Activated CD8-positive, alpha-beta memory T cell treated with anti-CD3 and anti-CD28 coated beads for 36 hours (primary cell): Measurements from ENCODE around the gene CH25H. TPM values are rescaled to one million over a fixed set of nuclear protein-coding genes. Genes with fewer than 3 reads are reported as not detected.
"Not testable (repeated sequence)": the region's sequence is repeated elsewhere in the genome, so short reads cannot be mapped to it uniquely, and the experiment has no call there.

Experiments
- CTCF ChIA-PET: fragments of 350-600 bp; sonication (Branson Sonifier 250); formaldehyde crosslinking; loops from one replicate; lab custom pipeline; 2021; ENCODE audit warnings: antibody characterized with exemption; lab: Charles Lee
- POLR2A ChIA-PET: fragments of 350-600 bp; sonication (Branson Sonifier 250); formaldehyde crosslinking; loops from one replicate; lab custom pipeline; 2021; ENCODE audit warnings: antibody characterized with exemption; lab: Charles Lee
- total RNA-seq, 2 experiments: library from RNA; stranded (reverse); gene quantifications; one replicate each; pipeline ENCODE4 v1.2.3, GENCODE V29; 2021

CH25H gene, protein sequence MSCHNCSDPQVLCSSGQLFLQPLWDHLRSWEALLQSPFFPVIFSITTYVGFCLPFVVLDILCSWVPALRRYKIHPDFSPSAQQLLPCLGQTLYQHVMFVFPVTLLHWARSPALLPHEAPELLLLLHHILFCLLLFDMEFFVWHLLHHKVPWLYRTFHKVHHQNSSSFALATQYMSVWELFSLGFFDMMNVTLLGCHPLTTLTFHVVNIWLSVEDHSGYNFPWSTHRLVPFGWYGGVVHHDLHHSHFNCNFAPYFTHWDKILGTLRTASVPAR
- total RNA-seq, result not detected

DNA sequence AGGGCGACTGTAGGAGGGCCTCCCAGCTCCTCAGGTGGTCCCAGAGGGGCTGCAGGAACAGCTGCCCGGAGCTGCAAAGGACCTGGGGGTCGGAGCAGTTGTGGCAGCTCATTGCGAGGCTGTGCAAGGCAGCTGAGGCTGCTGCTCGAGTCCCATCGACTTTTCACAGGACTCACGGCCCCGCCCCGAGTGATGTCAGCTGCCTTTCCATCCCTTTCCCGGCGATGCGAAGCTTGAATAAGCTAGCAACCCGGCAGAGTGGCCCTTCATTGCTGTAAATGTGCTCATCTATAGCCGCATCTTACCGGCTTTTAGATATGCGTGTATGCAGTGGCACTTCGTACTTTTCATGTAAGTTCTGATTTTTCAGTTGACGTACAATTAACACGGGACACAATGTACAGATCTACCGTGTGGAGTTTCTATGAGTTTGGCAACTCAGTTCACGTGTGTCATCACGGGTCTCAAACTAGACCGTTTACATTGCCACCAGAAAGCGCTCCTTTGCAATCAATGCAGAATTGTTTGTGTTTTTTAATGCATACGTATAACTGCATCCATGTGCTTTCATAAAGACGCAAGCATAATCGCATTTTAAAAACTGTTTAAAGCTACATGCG, at the start of gene CH25H:
CH25H (minus strand) TSS at position 137 of the 620 bp plus-strand sequence; CDS start at position 112, 25 bp downstream.
- ChIA-PET CTCF (interaction anchor here (0.6 to 2.7 kb wide), 6 partner anchors 11 to 300 kb away, joined by 3 to 21 read pairs (median 6); no protein-coding TSS in a partner anchor), POLR2A (no interaction called here)

DNA sequence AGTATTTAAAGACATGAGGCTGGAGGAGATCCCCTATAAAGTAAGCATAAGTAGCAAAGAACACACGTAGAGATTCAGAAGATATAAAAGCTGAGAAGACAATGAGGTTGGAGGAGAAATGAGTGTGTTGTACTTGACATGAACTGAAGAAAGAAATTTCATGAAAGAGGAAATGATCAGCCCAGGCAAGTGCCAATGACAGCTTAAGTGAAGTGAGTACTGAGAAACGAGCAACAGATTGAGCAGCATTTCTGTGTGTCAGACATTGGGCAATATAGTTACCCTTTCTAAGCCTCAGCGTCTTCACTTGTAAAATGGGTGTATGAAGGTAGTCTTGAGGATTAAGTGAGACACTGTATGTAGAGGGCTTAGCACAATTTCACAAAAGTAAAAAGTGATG, 49.2 kb upstream of the CH25H start:
- POLR2A ChIA-PET, result no interaction called here
- CTCF ChIA-PET, result no interaction called here

DNA sequence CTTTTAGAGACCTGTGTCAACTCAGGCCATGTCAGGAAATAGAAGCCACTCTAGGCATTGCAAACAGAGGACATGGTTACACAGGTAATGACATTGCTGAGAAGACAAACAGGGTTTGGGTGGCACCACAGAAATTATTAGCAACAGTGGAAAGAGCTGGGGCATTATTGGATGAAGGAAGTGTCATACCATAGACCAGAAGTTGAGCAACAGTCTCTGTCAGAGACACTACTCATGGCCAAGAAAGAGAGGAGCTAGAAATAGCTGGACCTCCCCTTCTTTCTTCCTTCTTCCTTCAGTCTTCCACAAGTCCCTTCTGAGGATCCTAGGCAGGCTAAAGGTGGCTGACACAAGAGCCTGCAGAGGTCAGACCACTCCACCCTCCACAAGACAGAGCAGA, 48.7 kb upstream of the CH25H start:
- ChIA-PET POLR2A (no interaction called here), CTCF (no interaction called here)

DNA sequence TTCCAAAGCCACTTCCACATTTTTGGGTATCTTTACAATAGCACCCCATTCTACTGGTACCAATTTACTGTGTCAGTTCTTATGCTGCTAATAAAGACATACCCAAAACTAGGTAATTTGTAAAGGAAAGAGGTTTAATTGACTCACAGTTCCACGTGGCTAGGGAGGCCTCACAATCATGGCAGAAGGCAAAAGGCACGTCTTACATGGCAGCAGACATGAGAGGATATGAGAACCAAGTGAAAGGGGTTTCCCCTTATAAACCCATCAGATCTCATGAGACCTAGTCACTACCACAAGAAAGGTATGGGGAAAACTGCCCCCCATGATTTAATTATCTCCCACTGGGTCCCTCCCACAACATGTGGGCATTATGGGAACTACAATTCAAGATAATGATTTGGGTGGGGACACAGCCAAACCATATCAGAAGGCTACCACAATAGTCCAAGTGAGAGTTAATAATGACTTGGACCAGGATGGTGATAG, 48.0 kb upstream of the CH25H start:
- CTCF ChIA-PET, POLR2A ChIA-PET: not testable (repeated sequence)

DNA sequence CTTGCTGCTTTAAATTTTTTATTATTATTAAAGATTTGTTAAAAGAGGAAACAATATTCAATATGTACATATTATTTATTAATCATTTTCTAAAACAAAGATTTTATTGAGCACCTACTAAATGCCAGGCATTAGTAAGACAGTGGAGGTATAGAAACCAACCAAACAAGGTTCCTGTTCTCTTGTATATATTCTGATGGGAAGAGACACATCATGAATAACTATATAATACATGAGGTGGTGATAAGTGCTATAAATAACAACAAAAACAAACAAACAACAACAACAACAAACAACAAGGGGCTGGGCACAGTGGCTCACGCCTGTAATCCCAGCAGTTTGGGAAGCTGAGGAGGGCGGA, 45.1 kb upstream of the CH25H start:
- CTCF ChIA-PET, result no interaction called here
- POLR2A ChIA-PET, result interaction anchor here (1.0 kb wide), 1 partner anchor 162 kb away, joined by 4 read pairs; the partner anchor contains the start of gene IFIT5

DNA sequence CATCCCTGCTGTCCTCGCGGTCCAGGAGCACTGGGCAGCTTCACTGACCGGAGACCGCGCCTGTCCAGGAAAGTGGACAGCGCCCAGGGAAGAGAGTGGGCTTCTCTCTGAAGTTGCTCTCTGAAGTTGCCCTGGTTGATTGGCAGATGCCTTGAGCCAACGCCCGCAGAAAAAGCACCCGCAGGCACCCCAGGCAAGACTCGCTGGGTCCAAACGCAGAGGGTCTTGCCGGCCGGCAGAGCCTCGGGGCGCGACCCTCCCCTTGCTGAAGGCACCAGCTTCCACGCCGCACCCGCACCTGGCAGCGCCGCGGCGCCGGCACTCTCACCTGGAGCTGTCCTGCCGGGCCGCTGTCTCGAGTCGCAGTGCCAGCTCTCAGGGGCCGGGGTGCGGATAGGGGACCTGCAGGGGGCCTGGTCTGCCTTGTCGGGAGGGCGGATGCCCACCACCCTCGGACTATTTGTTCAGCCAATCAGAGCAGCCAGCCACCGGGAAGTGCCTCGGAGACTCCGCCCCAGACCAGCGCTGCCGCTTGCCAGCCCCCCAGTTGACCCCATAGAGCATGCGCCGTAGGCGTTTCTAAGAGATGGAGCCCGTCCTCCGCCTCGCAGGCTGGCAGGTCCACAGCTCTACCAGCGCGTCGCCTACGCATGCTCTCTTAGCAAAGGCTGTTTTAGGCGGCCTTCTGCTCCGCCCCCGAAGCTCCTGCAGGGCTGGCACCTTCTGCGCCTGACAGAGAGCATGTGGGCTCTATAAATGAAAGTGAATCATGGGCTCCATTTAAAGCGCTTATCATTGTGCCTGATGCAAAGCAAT, 44.5 kb upstream of the CH25H start, which contains the start of gene LIPA:
LIPA (minus strand) TSS at position 367 of the 816 bp plus-strand sequence. CDS start 4,127 bp downstream, outside the sequence.
- CTCF ChIA-PET, result no interaction called here
- POLR2A ChIA-PET, result interaction anchor here (0.5 to 1.0 kb wide), 3 partner anchors 9 to 163 kb away, joined by 3 to 4 read pairs (median 3); partner anchors contain the start of gene IFIT5

DNA sequence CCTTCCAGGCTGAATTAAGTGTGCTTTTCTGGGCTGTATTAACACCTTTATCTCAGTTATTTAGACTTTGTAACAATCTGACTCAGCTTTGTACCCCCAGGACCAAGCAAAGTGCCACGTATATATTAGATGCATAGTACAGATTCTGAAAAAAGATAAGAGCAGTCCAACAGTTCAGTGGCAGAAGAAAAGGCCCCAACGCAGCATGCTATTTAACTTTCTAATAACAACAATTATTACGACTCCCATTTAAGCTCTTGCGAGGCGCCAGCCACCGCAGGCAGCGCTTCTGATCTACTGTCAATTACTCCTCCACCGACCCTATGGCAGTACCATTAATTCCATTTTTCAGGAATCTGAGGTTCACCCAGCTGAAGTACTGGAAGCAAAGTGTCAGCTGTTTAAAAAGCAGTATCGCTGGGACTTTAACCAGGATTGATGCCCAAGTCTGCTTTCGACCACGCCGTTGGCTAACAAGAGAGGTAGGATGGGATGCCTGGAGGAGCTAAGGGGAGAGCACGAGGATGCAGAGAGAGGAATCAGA, 43.8 kb upstream of the CH25H start:
- ChIA-PET CTCF (no interaction called here), POLR2A (interaction anchor here (0.5 to 0.9 kb wide), 2 partner anchors 8 to 84 kb away, joined by 3 read pairs; no protein-coding TSS in a partner anchor)

DNA sequence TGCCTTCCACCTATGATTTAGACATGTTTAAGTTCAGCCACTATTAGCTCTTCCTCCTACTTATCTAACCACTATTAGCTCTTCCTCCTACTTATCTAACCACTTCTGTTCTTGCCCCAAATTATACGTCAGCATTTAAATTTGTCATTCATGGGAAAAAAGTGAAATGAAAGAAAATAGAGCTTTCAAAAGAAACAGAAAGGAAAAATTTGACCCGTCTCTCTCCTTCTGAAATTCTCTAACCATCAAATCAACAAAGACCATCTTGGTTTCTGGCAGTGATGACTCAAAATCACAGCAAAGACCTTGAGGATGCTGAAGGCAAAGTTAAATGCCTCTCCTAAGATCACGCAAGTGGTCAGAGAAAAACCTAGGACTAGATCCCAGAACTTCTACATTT, 41.9 kb upstream of the CH25H start:
- CTCF ChIA-PET, result interaction anchor here (1.0 kb wide), 1 partner anchor 220 kb away, joined by 3 read pairs; no protein-coding TSS in a partner anchor
- POLR2A ChIA-PET, result no interaction called here

DNA sequence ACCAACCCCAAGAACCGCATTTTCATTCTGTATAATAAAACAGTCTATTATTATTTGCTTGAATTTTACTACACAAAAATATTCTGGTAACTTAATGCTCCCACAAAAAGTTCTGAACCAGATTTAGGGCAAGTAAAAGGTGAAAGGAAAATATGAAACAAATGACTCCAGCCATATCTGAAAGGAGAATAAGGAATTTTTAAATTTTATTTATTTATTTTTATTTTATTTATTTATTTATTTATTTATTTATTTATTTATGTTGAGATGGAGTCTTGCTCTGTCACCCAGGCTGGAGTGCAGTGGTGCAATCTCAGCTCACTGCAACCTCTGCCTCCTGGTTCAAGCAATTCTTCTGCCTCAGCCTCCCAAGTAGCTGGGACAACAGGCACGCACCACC, 40.5 kb upstream of the CH25H start:
- CTCF ChIA-PET, POLR2A ChIA-PET: not testable (repeated sequence)

DNA sequence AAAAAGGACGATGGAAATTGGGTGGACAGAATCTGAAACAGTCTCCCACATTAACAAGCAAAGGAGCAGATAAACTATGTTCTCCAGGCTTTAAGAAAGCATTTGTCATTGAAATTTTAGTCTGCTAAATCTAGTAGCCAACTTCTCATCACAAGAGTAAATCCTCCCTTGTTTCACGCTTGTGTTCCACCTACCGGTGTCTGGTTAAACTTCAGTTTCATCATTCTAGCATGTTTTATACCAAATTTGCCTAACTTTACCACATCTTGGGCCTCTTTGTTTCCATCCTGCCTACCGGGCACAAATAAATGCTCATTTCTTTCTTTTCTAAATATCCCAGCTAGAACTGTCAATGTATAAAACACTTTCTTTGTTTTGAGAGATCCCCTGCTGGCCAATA, 38.7 kb upstream of the CH25H start:
- POLR2A ChIA-PET, result no interaction called here

DNA sequence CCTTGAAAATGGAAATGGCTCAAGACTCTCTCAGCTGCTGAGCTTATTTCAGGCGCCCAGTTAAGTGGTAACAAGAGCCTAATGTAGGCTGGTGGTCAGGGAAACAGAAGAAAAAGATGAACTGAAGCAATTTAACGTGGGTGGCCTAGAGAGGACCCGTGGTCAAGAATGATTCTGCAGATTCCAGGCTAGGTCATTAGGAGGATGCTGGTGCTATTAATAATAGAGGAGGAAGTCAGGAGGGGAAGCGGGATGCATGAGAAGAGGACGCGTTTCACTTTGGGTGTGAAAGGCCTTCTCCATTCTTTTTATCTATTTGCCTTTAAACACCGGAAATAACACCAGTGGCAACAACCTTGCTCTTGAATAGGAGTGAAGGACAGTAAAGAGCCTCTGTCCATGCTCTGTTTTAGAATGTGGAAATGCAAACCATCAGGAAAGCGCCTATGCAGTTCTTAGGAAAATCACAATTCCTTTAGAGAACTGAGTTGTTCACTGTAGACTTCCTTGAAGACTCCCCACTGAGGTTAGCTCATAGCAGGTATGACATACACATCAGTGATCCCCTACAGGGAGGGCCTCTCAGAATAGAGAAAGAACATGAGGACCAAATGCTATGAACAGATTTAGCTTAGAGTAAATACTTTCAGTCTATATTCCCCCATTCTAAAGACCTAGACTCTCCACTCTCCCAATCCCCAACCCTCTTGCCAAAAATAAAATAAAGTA, 35.9 kb upstream of the CH25H start:
- ChIA-PET CTCF (interaction anchor here (0.6 to 1.0 kb wide), 2 partner anchors 25 to 309 kb away, joined by 3 to 4 read pairs; no protein-coding TSS in a partner anchor), POLR2A (interaction anchor here (1.5 kb wide), 1 partner anchor 8 kb away, joined by 3 read pairs; the partner anchor contains the start of gene LIPA)

More for the DNA sequence above, 38.7 kb upstream of the CH25H start:
- CTCF ChIA-PET, result no interaction called here

DNA sequence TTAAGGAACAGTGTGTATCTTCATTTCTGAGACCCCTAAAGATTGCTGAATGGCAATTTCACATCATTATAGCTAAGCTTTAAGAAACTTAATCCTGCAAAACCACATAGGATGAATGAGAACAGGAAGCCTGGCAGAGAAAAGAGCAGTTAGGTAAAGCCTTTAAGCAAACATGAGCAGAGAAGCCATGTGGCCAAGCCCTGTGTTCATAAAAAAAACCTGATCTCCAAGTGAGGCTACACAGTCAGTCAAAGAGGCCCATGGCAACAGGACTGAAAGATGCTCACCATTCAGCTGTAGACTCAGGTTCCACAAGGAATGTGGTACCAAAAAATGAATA, 35.2 kb upstream of the CH25H start:
- ChIA-PET POLR2A (interaction anchor here (1.5 kb wide), 1 partner anchor 9 kb away, joined by 3 read pairs; the partner anchor contains the start of gene LIPA), CTCF (interaction anchor here (0.6 to 1.0 kb wide), 2 partner anchors 24 to 308 kb away, joined by 3 to 4 read pairs; no protein-coding TSS in a partner anchor)

DNA sequence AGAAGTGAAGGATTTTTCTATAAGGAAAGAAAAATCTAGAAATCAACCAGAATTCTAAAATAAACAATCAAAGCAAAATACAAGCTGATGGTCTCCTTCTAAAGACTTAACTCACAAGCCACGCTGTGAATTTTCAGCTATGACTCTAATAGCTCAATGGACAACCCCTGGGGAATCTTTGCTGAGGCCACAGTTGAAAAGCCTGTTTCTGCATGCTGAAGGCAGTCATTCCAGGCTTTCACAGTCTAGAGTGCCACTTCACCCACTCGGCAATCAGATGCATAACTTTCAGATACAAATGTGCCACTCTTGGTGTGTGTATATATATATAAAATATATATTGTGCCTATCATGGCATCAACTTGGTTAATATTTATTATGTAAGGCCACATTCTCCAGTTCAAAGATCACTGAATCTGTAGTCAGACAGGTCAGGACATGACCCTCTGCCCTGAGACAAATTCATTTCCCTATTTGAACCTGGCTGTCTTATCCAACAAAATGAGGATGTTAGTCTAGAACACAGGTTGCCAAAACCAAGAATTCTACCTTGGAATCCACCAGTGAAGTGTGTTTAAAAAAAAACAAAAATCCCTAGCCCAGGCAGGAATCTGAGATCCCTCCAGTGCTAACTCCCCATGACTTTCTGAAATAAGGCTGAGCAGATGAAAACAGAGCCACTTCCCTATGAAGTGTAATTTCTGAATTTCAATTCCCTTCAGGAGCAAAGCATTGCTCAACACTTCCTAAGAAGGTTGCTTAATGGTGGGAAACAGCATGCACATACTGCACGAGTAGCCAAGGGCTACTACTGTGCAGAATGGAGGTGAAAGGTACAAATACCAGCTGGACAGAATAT, 34.6 kb upstream of the CH25H start:
- CTCF ChIA-PET, result interaction anchor here (0.6 kb wide), 1 partner anchor 308 kb away, joined by 4 read pairs; no protein-coding TSS in a partner anchor
- POLR2A ChIA-PET, result no interaction called here

DNA sequence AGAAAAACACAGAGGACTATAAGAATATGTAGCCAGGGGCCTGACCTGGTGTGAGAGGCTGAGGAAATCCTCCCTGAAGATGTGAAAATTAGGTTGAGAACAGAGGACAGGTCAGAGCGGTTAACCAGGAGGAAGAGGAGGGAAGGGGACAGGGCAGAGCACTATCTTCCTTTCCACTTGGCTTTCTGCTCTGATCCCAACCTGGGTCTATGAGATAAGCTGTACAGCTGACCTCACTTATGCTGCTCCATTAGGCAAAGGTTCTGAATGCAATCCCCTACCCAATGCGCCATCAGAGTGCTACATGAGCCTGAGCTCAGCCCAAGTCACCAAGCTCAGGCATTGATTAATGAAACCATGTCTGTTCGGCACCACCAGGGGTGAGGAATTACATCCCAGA, 33.9 kb upstream of the CH25H start:
- CTCF ChIA-PET, result no interaction called here
- POLR2A ChIA-PET, result no interaction called here

DNA sequence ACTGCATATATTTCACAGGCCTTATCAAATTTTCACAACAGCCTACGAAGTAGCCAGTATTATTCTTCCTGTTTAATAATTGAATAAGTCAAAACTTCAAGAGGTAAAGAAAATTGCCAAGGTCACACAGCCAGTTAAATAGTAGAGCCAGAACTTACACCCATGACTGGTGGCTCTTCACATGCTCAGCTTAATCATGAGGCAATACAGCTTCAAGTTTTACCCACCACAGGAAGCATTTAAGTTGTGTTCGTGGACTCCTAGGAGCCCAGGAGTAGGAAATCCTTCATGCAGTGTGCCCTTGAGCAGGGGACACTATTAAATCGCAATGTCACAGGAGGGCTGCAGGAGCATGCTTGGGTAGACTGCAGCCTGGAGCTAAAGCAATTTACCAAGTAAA, 33.4 kb upstream of the CH25H start:
- ChIA-PET POLR2A (no interaction called here), CTCF (no interaction called here)

DNA sequence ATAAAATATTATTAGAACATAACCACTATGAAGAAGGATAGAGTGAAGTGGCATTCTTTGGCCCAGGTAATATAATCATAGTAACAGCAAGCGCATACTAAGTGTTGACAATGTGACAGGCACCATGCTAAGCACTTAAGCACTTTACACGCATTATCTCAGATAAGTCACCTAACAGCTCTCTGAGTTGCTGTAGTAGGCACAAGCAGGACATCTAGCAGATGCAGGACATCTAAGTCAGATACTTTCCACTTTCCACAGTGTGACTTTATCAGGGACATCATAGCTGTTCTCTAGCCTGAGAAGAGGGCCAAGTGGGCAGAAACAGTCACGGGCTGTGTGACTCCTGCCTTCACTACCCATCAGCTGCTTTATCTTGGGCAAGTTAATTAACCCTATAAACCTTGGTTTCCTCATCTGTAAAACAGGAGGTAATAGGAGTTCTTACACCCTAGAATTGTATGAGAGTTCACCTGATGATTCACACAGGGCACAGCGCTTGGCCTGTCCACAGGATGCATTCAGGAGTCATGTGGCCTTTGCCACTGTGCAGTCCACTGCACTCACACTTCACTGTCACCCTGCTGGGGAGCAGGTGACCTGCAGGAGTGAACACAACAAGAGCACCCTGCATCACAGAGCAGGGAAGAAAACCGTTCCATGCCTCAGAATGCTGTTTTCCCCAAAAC, 32.0 kb upstream of the CH25H start:
- ChIA-PET POLR2A (no interaction called here), CTCF (no interaction called here)

DNA sequence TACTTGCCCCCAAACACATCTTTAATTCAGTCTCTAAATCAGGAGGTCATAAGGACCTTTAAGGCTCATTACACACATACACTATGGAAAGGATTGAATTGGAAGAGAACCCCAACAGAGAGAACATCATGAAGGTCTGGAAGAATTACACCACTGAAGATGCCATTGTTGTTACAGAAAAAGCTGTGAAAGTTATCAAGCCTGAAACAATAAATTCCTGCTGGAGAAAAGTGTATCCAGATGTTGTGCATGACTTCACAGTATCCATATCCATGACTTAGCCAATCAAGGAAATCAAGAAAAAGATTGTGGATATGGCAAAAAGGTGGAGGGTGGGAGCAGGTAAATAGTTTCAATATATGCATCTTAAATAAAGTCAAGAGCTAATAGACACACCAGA, 30.7 kb upstream of the CH25H start:
- ChIA-PET CTCF (no interaction called here), POLR2A (no interaction called here)
